ENCODE results near the gene SCGB1A1. TPM values are rescaled to one million over a fixed set of nuclear protein-coding genes. Genes with fewer than 3 reads are reported as not detected.

SCGB1A1 gene
- total RNA-seq, 1 donor from 2014 or later: not detected

GRCh38 chr11:62418136-62418535, 697 bp upstream of the SCGB1A1 start:
- Mint-ChIP-seq H3K27me3 (ENCODE audit: insufficient read depth) (no peaks in the 10 kb centered on the region), H3K36me3 (ENCODE audit: low read depth) (no peaks in the 10 kb centered on the region), H3K9me3 (no peaks in the 10 kb centered on the region), H3K27ac (no peak overlapping the region), H3K4me1 (ENCODE audit: low read depth) (no peaks in the 10 kb centered on the region), H3K4me3 (no peak overlapping the region)
- DNase-seq (ENCODE audit: low spot score): no peak
- intact Hi-C loops (cut with micrococcal nuclease): no loop called here

DNA sequence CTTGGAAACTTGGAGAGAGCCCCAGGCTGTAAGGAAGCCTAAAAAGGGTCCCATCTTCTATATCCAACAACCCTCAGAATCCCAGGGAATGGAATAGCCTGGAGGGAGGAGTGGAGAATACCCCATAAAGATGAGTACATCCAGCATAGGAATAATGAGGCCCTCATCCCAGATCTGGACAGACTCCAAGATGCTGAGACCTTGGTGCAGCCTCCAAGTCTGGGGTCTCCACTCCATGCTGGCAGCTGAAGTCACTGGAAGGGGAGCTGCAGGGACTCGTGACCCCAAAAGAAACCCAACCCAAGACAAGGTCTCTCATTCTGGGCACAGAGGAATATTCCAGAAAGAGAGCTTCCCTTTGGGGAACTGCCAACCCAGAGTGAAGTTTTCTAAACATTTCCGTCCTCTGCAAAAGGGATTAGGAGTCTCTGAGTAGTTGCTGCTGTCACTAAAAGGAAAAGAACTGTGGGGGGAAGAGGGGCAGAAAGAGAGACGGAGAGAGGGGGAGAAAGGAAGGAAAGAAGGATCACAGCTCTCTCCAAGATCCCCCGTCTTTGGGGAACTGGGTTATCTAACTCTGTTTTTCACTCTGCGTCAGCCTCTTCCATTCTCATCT, 589 bp downstream of the SCGB1A1 start:
- Mint-ChIP-seq H3K4me3 (no peak overlapping the region), H3K4me1 (ENCODE audit: low read depth) (no peaks in the 10 kb centered on the region), H3K27me3 (ENCODE audit: insufficient read depth) (no peaks in the 10 kb centered on the region), H3K27ac (no peak overlapping the region), H3K36me3 (ENCODE audit: low read depth) (no peaks in the 10 kb centered on the region), H3K9me3 (no peaks in the 10 kb centered on the region)
- no peak for DNase-seq (ENCODE audit: low spot score)
- intact Hi-C loops (cut with micrococcal nuclease): no loop called here

DNA sequence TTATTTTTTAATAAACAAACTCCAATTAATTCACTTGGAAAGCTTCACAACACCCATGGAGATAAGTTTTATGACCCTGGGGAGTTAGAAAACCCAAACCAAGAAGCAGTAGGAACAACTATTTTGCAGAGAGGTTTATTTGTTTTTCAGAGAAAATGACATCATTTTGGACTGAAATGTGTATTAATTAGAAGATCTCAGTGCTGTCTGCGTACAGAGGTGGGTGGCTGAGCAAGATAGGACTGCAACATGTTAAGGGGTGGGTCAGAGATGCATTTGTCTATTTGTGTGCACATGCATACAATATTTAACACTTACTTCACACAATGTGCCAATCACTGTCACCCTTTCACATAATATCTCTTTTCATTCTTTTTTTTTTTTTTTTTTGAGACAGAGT, 1.1 kb downstream of the SCGB1A1 start:
- Mint-ChIP-seq H3K36me3 (ENCODE audit: low read depth) (no peaks in the 10 kb centered on the region), H3K4me1 (ENCODE audit: low read depth) (no peaks in the 10 kb centered on the region), H3K27me3 (ENCODE audit: insufficient read depth) (no peaks in the 10 kb centered on the region), H3K27ac (no peak overlapping the region), H3K4me3 (no peak overlapping the region), H3K9me3 (no peaks in the 10 kb centered on the region)
- DNase-seq (ENCODE audit: low spot score): no peak
- intact Hi-C loops (cut with micrococcal nuclease): loop anchor here (10.0 kb wide), 1 partner anchor 255 kb away; the partner anchor contains the start of genes LBHD1, UBXN1 and UQCC3

GRCh38 chr11:62420882-62421281, 2.0 kb downstream of the SCGB1A1 start:
- H3K4me1 Mint-ChIP-seq (ENCODE audit: low read depth): no peaks in the 10 kb centered on the region

DNA sequence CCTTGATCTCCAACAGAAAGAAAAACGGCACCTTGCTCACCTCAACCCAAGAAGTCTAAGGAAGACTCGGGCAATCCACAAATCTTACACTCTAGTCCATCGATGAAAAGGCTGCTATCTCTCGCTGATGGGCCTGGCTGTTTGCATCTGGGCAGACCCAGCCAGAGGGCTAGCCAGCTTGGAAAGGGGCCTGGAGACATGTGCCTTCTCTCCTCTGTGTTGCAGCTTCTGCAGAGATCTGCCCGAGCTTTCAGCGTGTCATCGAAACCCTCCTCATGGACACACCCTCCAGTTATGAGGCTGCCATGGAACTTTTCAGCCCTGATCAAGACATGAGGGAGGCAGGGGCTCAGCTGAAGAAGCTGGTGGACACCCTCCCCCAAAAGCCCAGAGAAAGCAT, 3.2 kb downstream of the SCGB1A1 start:
- Mint-ChIP-seq H3K27me3 (ENCODE audit: insufficient read depth) (no peaks in the 10 kb centered on the region), H3K9me3 (no peaks in the 10 kb centered on the region), H3K4me3 (no peak overlapping the region), H3K4me1 (ENCODE audit: low read depth) (peaks cover 10% of the 10 kb centered on the region), H3K27ac (no peak overlapping the region), H3K36me3 (ENCODE audit: low read depth) (no peaks in the 10 kb centered on the region)
- no peak for DNase-seq (ENCODE audit: low spot score)
- intact Hi-C loops (cut with micrococcal nuclease): loop anchor here (10.0 kb wide), 1 partner anchor 253 kb away; the partner anchor contains the start of genes LBHD1, UBXN1 and UQCC3

More at GRCh38 chr11:62420882-62421281, 2.0 kb downstream of the SCGB1A1 start:
- Mint-ChIP-seq H3K4me3 (no peak overlapping the region), H3K36me3 (ENCODE audit: low read depth) (no peaks in the 10 kb centered on the region), H3K27ac (no peak overlapping the region), H3K27me3 (ENCODE audit: insufficient read depth) (no peaks in the 10 kb centered on the region), H3K9me3 (no peaks in the 10 kb centered on the region)
- DNase-seq (ENCODE audit: low spot score): no peak
- intact Hi-C loops (cut with micrococcal nuclease): loop anchor here (10.0 kb wide), 1 partner anchor 254 kb away; the partner anchor contains the start of genes LBHD1, UBXN1 and UQCC3

DNA sequence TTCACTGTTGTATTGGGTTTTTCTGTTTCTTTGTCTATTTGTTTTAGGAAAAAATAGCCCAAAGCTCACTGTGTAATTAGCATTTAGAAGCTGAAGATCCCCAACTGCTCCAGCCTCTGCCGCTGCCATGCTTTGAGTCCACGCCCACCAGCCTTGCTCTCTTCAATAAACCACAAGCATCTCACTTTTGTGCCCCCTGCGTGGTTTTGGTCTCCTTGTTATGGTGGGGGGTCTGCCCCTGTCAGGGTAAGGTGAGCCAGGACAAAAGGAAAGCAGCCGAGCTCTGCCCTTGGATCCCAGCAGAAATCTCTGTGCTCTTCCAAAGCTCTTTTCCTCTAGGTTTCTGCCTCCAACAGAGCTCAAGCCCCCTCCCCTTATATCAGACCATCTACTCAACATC, 4.2 kb downstream of the SCGB1A1 start:
- intact Hi-C loops (cut with micrococcal nuclease): loop anchor here (10.0 kb wide), 1 partner anchor 252 kb away; the partner anchor contains the start of genes LBHD1, UBXN1 and UQCC3
- H3K9me3 Mint-ChIP-seq: no peaks in the 10 kb centered on the region
- no peak overlapping the region for H3K4me3 Mint-ChIP-seq
- H3K27me3 Mint-ChIP-seq (ENCODE audit: insufficient read depth): no peaks in the 10 kb centered on the region
- H3K36me3 Mint-ChIP-seq (ENCODE audit: low read depth): no peaks in the 10 kb centered on the region
- DNase-seq (ENCODE audit: low spot score): no peak
- peaks cover 17% of the 10 kb centered on the region for H3K4me1 Mint-ChIP-seq (ENCODE audit: low read depth)
- no peak overlapping the region for H3K27ac Mint-ChIP-seq

- H3K4me1 Mint-ChIP-seq (ENCODE audit: low read depth): peaks cover 46% of the 10 kb centered on the region
These were observed 8.9 kb downstream of the SCGB1A1 start for GRCh38 chr11:62427630-62428233.

GRCh38 chr11:62428871-62429560, 10.2 kb downstream of the SCGB1A1 start:
- no peaks in the 10 kb centered on the region for H3K9me3 Mint-ChIP-seq
- intact Hi-C loops (cut with micrococcal nuclease): loop anchor here (5.0 to 10.0 kb wide), 2 partner anchors 246 to 453 kb away; partner anchors contain the start of genes LBHD1, SLC3A2, UBXN1 and UQCC3
- H3K36me3 Mint-ChIP-seq (ENCODE audit: low read depth): peaks cover 2% of the 10 kb centered on the region
- no peak for DNase-seq (ENCODE audit: low spot score)
- no peak overlapping the region for H3K4me3 Mint-ChIP-seq
- H3K27me3 Mint-ChIP-seq (ENCODE audit: insufficient read depth): no peaks in the 10 kb centered on the region
- peaks cover 55% of the 10 kb centered on the region for H3K4me1 Mint-ChIP-seq (ENCODE audit: low read depth)
- peak overlapping the region; percentile 48 for H3K27ac Mint-ChIP-seq

More at GRCh38 chr11:62427630-62428233, 8.9 kb downstream of the SCGB1A1 start:
- intact Hi-C loops (cut with micrococcal nuclease): loop anchor here (1.0 to 10.0 kb wide), 4 partner anchors 25 to 455 kb away; partner anchors contain the start of genes LBHD1, SLC3A2, UBXN1 and UQCC3
- no peaks in the 10 kb centered on the region for H3K27me3 Mint-ChIP-seq (ENCODE audit: insufficient read depth)
- H3K27ac Mint-ChIP-seq: peak overlapping the region; percentile 96
- peaks cover 2% of the 10 kb centered on the region for H3K36me3 Mint-ChIP-seq (ENCODE audit: low read depth)
- DNase-seq (ENCODE audit: low spot score): peak; percentile 7
- no peaks in the 10 kb centered on the region for H3K9me3 Mint-ChIP-seq
- peak overlapping the region; percentile 55 for H3K4me3 Mint-ChIP-seq

DNA sequence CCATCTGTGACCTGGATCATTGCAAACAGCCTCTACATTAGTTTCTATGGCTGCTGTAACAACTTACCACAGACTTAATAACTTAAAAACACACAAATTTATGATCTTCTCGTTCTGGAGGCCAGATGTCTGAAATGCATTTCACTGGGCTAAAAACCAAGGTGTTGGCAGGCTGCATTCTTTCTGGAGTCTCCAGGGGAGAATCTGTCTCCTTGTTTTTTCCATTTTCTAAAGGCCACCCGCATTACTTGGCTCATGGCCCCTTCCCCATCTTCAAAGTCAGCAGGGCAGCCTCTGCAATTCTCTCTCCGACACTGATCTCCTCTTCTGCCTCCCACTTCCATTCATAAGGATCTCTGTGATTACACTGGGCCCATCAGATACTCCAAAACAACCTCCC, 11.6 kb downstream of the SCGB1A1 start:
- peaks cover 2% of the 10 kb centered on the region for H3K36me3 Mint-ChIP-seq (ENCODE audit: low read depth)
- DNase-seq (ENCODE audit: low spot score): no peak
- H3K4me1 Mint-ChIP-seq (ENCODE audit: low read depth): peaks cover 59% of the 10 kb centered on the region
- no peaks in the 10 kb centered on the region for H3K9me3 Mint-ChIP-seq
- no peaks in the 10 kb centered on the region for H3K27me3 Mint-ChIP-seq (ENCODE audit: insufficient read depth)
- intact Hi-C loops (cut with micrococcal nuclease): no loop called here
- H3K27ac Mint-ChIP-seq: peak overlapping the region; percentile 14
- no peak overlapping the region for H3K4me3 Mint-ChIP-seq

DNA sequence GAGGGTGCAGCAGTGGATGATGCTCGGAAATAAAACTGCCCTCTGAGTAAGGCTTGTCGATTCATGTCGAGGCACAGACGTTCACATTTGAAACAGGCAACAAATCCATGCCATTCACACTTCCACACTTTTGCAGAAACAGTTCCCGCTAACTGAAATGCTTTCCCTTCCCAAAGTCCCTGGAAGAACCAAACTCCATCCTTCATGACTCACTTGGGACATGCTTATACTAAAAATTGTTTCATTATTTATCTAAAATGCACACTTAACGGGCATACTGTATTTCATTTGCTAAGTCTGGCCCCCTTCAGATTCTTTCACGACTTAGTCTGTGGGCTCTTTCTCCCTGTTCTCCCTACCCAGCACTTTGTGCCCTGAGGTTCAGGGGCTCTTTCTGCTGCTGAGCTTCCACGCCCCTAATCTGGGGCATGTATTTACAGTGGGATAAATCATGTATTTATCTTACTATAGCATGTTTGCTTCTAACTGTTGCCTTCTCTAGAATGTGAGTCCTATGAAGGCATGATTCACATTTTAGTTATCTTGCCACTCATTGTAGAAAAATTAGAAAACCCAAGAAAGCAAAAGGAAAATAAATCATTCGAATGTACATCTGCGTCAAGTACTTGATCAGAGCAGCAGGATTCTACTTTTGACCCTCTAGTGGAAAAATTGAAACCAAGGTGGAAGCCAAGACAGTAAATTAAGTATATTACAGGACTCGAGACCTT, 12.5 kb downstream of the SCGB1A1 start:
- no peak for DNase-seq (ENCODE audit: low spot score)
- H3K27me3 Mint-ChIP-seq (ENCODE audit: insufficient read depth): no peaks in the 10 kb centered on the region
- no peak overlapping the region for H3K27ac Mint-ChIP-seq
- no peaks in the 10 kb centered on the region for H3K9me3 Mint-ChIP-seq
- peaks cover 2% of the 10 kb centered on the region for H3K36me3 Mint-ChIP-seq (ENCODE audit: low read depth)
- no peak overlapping the region for H3K4me3 Mint-ChIP-seq
- intact Hi-C loops (cut with micrococcal nuclease): no loop called here
- H3K4me1 Mint-ChIP-seq (ENCODE audit: low read depth): peaks cover 62% of the 10 kb centered on the region

DNA sequence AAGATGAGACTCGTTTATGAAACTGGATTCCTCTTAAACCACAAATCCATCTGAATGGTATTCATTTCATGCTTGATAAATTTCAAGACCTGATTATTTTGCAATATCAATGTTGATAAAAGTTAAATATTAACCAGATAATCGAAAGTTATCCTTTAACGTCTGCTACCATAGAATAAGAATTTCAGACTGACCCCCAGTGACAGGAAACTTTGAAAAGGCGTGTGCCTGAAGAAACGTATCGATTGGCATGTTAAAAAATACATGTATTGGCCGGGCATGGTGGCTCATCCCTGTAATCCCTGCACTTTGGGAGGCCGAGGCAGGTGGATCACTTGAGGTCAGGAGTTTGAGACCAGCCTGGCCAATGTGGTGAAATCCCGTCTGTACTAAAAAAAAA, 13.9 kb downstream of the SCGB1A1 start:
- no peak overlapping the region for H3K4me3 Mint-ChIP-seq
- H3K9me3 Mint-ChIP-seq: no peaks in the 10 kb centered on the region
- peaks cover 2% of the 10 kb centered on the region for H3K36me3 Mint-ChIP-seq (ENCODE audit: low read depth)
- DNase-seq (ENCODE audit: low spot score): no peak
- H3K27me3 Mint-ChIP-seq (ENCODE audit: insufficient read depth): no peaks in the 10 kb centered on the region
- H3K27ac Mint-ChIP-seq: no peak overlapping the region
- peaks cover 51% of the 10 kb centered on the region for H3K4me1 Mint-ChIP-seq (ENCODE audit: low read depth)
- intact Hi-C loops (cut with micrococcal nuclease): no loop called here

DNA sequence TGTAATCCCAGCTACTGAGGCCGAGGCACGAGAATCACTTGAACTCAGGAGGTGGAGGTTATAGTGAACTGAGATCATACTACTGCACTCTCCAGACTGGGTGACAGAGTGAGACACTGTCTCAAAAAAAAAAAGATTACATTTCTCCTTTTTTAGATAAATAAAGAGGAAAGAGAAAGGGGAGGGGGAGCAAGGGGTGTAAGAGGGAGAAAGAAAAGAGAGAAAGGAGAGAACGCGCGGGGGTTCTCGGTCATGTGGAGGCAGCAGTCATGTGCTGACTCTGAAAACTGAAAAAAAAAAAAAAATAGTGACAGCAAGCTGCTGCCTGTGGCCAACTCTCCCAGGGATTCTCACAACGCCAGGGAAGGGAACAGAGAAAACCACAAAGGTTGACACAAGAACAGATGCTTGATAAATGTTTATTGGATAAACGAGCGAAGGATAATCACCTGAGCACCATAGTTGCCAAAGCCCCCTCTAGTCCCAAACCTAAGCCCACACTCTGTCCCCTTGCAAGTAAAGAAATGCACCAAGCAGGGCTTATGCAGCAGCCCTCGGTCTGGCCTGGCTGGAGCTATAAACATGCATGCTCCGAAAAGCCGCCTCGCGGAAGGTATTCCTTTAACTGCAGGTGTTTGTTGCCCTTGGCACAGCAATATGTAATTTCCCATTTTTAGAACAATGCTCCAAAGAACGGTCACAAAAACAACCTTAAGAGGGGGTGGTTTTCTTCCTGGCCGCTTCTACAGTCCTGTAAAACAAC, 14.5 kb downstream of the SCGB1A1 start:
- H3K9me3 Mint-ChIP-seq: no peaks in the 10 kb centered on the region
- H3K36me3 Mint-ChIP-seq (ENCODE audit: low read depth): peaks cover 2% of the 10 kb centered on the region
- H3K4me1 Mint-ChIP-seq (ENCODE audit: low read depth): peaks cover 45% of the 10 kb centered on the region
- H3K4me3 Mint-ChIP-seq: no peak overlapping the region
- no peaks in the 10 kb centered on the region for H3K27me3 Mint-ChIP-seq (ENCODE audit: insufficient read depth)
- DNase-seq (ENCODE audit: low spot score): no peak
- intact Hi-C loops (cut with micrococcal nuclease): no loop called here
- H3K27ac Mint-ChIP-seq: no peak overlapping the region
